ENCODE data around the gene TPM4.
A peak's percentile ranks its signal among the peaks of the same experiment; 100 is the strongest.

TPM4 gene

GRCh38 chr19:16042533-16043085 is 33.7 kb upstream of the TPM4 start:
- DNase-seq, result no peak

- no peak for DNase-seq
Observed at GRCh38 chr19:16043156-16043757, 33.0 kb upstream of the TPM4 start.

- DNase-seq, result no peak
Observed at GRCh38 chr19:16044746-16045145, 31.5 kb upstream of the TPM4 start.

- no peak for DNase-seq
Observed at GRCh38 chr19:16045171-16045570, 31.1 kb upstream of the TPM4 start.

- DNase-seq, result no peak
Observed at GRCh38 chr19:16045893-16046292, 30.4 kb upstream of the TPM4 start.

GRCh38 chr19:16048583-16048982 is 27.7 kb upstream of the TPM4 start:
- DNase-seq, result no peak

GRCh38 chr19:16051254-16052025 is 24.9 kb upstream of the TPM4 start:
- peak; percentile 13 for DNase-seq

- no peak for DNase-seq
Observed at GRCh38 chr19:16052353-16052752, 23.9 kb upstream of the TPM4 start.

GRCh38 chr19:16057062-16057461 is 19.2 kb upstream of the TPM4 start:
- DNase-seq, result no peak

- no peak for DNase-seq
Observed at GRCh38 chr19:16060294-16060693, 16.0 kb upstream of the TPM4 start.

- DNase-seq, result no peak
Observed at GRCh38 chr19:16061943-16062342, 14.4 kb upstream of the TPM4 start.

- no peak for DNase-seq
Observed at GRCh38 chr19:16062789-16063188, 13.5 kb upstream of the TPM4 start.

- DNase-seq, result no peak
Observed at GRCh38 chr19:16064209-16064889, 11.9 kb upstream of the TPM4 start.

GRCh38 chr19:16066611-16067104 is 9.6 kb upstream of the TPM4 start:
- no peak for DNase-seq

- no peak for DNase-seq
Observed at GRCh38 chr19:16067205-16067938, 8.9 kb upstream of the TPM4 start.

GRCh38 chr19:16068696-16069259 is 7.5 kb upstream of the TPM4 start:
- DNase-seq, result no peak

- DNase-seq, result no peak
Observed at GRCh38 chr19:16069813-16070365, 6.4 kb upstream of the TPM4 start.

- no peak for DNase-seq
Observed at GRCh38 chr19:16070366-16070990, 5.8 kb upstream of the TPM4 start.

GRCh38 chr19:16071072-16071691 is 5.1 kb upstream of the TPM4 start:
- DNase-seq, result no peak

GRCh38 chr19:16073481-16073880 is 2.8 kb upstream of the TPM4 start:
- no peak for DNase-seq

GRCh38 chr19:16073988-16074387 is 2.3 kb upstream of the TPM4 start:
- DNase-seq, result no peak
